GM19397 (cell line): ENCODE measurements around the gene NBPF1.
"Not testable (repeated sequence)": the region's sequence is repeated elsewhere in the genome, so short reads cannot be mapped to it uniquely, and the experiment has no call there.

Experiments
- ATAC-seq: cut with Tn5 transposase; IDR thresholded peaks from one replicate; pipeline ENCODE4 v1.9.1; 2021; ENCODE audit warnings: mild to moderate bottlenecking, moderate library complexity; ENCODE audit not compliant: unreplicated experiment

Gene NBPF1

GRCh38 chr1:16623812-16624719 is 10.7 kb upstream of the NBPF1 start:
- ATAC-seq, result not testable (repeated sequence)

DNA sequence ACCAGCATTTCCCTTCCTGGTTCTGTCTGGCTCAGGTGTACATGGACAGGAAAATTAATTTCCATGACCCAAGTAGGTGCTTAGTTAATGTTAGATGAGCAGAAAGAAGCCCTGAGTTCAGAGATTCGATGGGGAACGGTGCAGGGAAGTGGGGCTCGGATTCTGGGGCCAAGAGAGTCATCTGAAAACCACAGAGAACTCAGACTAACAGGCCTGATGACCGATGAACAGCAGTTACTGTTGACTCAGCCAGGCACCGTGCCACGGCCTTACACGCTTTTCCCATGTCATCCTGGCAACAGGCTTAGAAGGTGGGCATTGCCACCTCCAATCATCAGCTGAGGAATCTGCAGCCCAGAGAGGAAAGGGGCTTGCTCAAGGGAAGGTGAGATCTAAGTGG is 10.0 kb upstream of the NBPF1 start:
- not testable (repeated sequence) for ATAC-seq

DNA sequence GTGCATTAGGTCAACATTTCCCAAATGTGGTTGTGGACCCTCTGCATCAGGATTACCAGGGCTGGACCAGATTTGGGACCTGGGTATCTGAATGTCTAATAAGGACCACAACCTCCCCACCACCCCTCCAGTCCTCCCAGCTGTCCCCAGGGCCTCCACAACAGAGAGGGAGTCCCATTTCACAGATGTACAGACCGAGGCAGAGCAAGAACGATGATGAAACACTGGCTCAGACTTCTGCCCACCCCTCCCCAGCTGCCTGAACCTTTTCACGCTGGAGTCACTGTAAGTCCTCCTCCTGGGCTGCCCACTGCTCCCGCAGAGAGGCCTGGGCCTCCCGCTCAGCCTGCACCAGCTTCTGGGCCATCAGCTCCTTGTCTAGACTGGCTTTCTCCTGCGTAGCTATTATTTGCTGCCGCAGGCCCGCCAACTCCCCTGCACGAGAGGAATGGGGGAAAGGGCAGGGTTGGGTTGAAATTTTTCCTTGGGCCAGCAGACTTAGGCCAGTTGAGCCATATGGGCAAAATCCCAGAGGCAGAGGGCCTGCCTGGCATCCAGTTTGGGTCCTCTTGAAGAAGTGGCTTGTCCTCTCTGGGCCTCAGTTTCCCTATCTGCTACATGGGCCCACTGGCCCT is 8.4 kb upstream of the NBPF1 start:
- not testable (repeated sequence) for ATAC-seq

DNA sequence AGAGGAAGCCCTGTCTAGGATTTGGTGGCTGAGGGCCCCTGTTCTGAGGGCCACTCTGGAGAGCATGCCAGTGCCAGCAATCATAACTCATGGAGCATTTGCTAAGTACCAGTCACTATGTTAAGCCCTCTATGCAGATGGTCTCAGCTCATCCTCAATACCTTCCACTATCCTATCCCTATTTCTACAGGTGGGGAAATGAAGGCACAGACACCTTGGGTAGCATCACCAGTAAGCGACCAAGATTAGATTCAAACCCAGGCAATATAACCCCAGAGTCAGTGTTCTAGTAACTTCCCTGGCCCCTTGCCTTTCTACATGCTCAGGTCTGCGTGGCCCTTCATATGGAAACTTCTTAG is 7.9 kb upstream of the NBPF1 start:
- no peak for ATAC-seq

DNA sequence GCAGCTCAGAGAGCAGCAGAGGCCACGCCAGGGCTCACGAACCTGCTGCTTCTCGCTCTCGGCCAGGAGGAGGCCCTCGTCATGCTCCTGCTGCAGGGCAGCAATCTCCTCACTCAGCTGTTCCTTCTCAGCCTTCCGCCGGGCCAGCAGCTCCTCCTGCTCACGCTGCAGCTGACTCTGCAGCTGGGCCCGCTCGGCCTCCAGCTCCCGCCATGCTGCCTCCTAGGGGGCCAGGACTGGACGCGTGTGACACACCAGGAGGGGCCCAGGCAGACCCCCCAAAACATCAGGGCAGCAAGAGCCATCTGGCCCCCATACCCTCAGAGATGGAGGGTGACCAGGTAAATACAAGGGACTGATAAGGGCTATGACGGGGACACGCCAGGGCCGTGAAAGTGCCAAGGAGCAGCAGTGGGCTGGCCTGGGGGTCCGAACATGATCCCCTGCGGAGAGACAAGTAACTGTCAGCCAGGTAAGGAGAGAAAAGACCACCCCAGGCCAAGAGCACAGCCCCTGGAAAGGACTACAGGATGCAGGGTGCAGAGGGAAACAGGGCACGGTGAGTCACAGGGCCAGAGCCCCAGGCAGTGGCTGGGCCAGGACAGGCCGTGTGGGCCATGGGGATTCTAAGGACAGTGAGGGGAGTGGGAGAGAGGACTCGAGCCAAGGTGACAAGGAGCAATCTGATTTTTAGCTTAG is 6.6 kb upstream of the NBPF1 start:
- not testable (repeated sequence) for ATAC-seq

DNA sequence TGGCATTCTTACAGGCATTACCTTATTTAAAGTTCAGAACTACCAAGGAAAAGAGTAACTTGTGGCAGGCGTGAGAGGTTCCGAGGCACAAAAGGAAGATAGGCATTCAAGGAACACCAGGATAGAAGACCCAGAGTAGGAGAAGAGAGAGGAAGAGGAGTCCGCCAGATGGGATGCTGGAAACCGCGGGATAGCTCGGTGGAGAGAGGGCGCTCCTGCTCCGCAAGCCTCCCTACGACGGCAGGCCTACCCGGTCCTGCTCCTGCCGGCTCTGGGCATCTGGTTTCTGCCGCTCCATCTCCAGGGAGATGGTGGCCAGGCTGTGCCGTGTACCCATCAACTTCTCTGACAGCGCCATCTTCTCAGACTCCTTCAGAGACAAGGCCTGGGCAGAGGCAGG is 5.4 kb upstream of the NBPF1 start:
- ATAC-seq, result no peak

- ATAC-seq, result no peak
Measured at GRCh38 chr1:16617778-16618580, 4.6 kb upstream of the NBPF1 start.

DNA sequence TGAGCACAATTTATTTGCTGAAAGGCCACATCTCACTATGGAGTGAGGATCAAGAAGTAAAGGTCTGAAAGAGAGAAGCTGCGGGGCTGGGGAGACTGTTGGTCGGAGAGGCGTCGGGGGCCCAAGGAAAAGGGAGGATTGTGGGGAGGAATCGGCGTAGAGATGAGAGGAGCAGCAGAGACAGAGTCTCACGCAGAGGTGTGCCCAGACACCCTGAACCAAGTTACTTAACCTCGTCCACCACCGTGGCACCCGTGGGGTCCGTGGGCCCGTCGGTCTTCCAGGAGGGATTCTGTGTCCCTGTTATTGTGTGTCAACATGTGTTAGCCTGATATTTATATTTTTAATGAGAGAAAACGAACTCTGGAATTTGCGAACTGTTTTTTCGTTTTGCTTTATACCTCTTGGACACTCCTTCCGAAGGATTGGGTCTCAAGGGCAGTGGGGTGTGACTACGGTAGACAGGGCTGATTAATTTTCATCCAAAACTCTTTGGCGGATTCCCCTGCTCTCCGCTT is 3.8 kb upstream of the NBPF1 start:
- no peak for ATAC-seq

- ATAC-seq, result no peak
Measured at GRCh38 chr1:16615253-16616252, 2.2 kb upstream of the NBPF1 start.

- no peak for ATAC-seq
Measured at GRCh38 chr1:16614361-16615252, 1.2 kb upstream of the NBPF1 start.

DNA sequence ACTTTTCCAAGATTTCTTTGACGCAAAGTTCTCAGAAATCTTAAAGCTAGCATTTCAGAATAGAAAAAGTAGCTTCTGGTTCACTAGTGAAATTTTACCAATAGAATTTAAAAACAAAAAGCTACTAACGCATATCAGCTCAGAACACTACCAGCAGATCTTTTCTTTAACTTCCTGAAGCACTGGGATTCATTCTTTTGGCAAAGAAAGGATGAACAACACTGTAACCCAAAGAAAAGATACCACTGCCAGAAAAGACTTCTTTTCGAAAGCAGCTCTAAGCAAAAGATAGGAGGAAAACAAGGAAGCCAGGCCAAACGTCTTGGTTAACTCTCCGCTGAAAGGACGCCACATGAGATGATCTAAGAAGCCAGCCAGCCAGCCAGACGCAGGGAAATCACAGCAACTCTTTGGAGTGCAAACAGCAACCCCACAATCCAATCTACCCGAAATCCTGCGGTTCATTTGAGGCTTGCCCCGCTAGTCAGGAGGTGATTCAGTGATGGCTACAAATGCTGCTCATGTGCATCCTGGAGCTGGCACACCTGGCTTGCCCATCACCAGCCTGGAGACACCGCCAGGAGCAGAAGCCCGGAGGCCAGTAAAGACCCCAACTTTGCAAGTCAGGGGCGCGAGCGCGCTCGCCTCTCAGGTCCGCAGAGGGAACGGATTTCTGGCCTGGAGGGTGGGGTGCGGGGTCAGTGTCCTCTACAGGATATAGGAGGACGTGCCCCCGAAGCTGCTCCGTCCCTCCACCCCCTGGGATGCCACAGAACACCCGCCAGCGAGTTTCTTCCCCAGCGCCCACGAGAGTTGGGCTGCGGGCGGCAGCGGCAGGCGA is 812 bp downstream of the NBPF1 start:
- ATAC-seq, result no peak

GRCh38 chr1:16611981-16612331 is 1.4 kb downstream of the NBPF1 start:
- not testable (repeated sequence) for ATAC-seq

DNA sequence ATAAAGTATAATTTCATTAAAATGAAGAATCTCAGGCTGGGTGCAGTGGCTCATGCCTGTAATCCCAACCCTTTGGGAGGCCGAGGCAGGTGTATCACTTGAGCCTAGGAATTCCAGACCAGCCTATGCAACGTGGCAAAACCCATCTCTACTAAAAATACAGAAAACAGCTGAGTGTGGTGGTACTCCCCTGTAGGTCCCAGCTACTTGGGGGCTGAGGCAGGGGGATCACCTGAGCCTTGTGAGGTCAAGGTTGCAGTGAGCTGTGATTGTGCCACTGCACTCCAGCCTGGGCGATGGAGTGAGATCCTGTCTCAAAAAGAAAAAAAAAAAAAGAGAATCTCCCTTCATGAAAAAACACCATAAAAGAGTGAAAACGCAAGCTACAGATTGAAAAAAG is 2.2 kb downstream of the NBPF1 start:
- ATAC-seq, result not testable (repeated sequence)

DNA sequence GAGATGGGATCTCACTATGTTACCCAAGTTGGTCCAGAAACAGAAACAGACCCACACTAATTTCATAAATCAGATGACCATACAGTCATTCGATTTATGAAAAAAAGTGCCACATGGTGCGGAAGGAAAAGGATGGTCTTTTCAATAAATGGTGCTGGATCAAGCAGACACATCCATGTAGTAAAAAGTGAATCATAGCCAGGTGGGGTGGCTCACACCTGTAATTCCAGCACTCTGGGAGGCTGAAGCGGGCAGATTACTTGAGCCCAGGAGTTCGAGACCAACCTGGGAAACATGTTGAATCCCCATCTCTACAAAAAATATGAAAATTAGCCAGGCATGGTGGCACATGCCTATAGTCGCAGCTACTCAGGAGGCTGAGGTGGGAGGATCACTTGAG is 2.8 kb downstream of the NBPF1 start:
- ATAC-seq, result not testable (repeated sequence)

GRCh38 chr1:16609761-16610160 is 3.6 kb downstream of the NBPF1 start:
- ATAC-seq, result not testable (repeated sequence)

GRCh38 chr1:16608838-16609560 is 4.4 kb downstream of the NBPF1 start:
- no peak for ATAC-seq
